Measurements from ENCODE around the gene DHFR. TPM values are rescaled to one million over a fixed set of nuclear protein-coding genes. Genes with fewer than 3 reads are reported as not detected.

Gene DHFR
- polyA plus RNA-seq, 2 of the 4 experiments (the other 2 are of a cell fraction), result 61.3 to 91.1 TPM

DNA sequence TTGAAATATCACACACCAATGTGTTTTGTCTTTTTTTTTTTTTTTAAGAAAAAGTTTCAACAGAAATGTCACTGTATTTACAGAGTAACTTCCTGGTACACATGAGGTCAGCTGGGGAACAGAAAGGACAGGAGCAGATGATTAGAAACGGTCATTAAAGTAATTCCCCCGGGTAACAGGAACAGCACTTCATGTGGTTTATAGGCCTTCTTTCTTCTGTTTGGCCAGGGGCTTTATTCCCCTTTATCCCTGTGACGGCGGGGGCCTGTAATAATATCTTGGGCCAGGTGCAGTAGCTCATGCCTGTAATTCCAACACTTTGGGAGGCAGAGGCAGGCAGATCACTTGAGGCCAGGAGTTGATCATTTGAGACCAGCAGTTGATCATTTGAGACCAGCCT, 30.8 kb downstream of the DHFR start:
- WGBS (ENCODE audit: missing lambda C conversion rate), result 45% methylated on average over 4 of the region's 4 CpGs
- no peak for ATAC-seq

GRCh38 chr5:80622756-80623155, 32.0 kb downstream of the DHFR start:
- ATAC-seq (no peak), FAIRE-seq (no peak), DNase-seq (ENCODE audit: low read depth in 1 of 2, low spot score in 1 of 2) (no peak)
- whole genome bisulfite sequencing (ENCODE audit: missing lambda C conversion rate), result 94% methylated on average over 2 of the region's 2 CpGs
- no peak overlapping the region for H3K4me3 ChIP-seq
- POLR2A ChIA-PET, result no interaction called here
- no peaks in the 10 kb centered on the region for H3K4me1 ChIP-seq
- TF ChIP-seq, protein P1, sequence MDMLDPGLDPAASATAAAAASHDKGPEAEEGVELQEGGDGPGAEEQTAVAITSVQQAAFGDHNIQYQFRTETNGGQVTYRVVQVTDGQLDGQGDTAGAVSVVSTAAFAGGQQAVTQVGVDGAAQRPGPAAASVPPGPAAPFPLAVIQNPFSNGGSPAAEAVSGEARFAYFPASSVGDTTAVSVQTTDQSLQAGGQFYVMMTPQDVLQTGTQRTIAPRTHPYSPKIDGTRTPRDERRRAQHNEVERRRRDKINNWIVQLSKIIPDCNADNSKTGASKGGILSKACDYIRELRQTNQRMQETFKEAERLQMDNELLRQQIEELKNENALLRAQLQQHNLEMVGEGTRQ (IDR thresholded peaks at IDR 0.05), result no peak
- no peak for TF ChIP-seq CBX2 (IDR thresholded peaks at IDR 0.05; ENCODE audit: borderline replicate concordance, low read depth)
- no peak for TF ChIP-seq FOSB (CRISPR knock-in tag; IDR thresholded peaks at IDR 0.05)
- no peak for TF ChIP-seq NFE2L2 (conservative IDR thresholded peaks at IDR 0.05; ENCODE audit: low read length)
- no peak for TF ChIP-seq POLR2AphosphoS2 (conservative IDR thresholded peaks at IDR 0.05; ENCODE audit: low read length)
- TF ChIP-seq EHF (CRISPR knock-in tag; IDR thresholded peaks at IDR 0.05), result no peak
- no peak for TF ChIP-seq CHD2 (IDR thresholded peaks at IDR 0.05; ENCODE audit: low read length, partially characterized antibody)
- TF ChIP-seq JUN (IDR thresholded peaks at IDR 0.05), result no peak
- TF ChIP-seq BHLHE40 (IDR thresholded peaks at IDR 0.05; ENCODE audit: low read depth, low read length), result no peak
- no peak for TF ChIP-seq MAZ (IDR thresholded peaks at IDR 0.05; ENCODE audit: borderline replicate concordance, low read depth, low read length)
- CTCF ChIA-PET, result no interaction called here
- H3K27ac ChIP-seq, result no peak overlapping the region
- no peak overlapping the region for H3K4me2 ChIP-seq
- H3K9me3 ChIP-seq, result no peaks in the 10 kb centered on the region

More for the DNA sequence above, 30.8 kb downstream of the DHFR start:
- no peak for FAIRE-seq
- H3K4me2 ChIP-seq, result no peak overlapping the region
- no peaks in the 10 kb centered on the region for H3K4me1 ChIP-seq
- DNase-seq (ENCODE audit: low read depth in 1 of 2, low spot score in 1 of 2), result no peak
- ChIA-PET POLR2A (no interaction called here), CTCF (interaction anchor here (0.6 kb wide), 1 partner anchor 30 kb away, joined by 4 read pairs; no protein-coding TSS in a partner anchor)
- H3K9me3 ChIP-seq, result no peaks in the 10 kb centered on the region
- TF ChIP-seq NPAS2 (CRISPR knock-in tag; IDR thresholded peaks at IDR 0.05; ENCODE audit: borderline replicate concordance) (no peak), POLR2A (IDR thresholded peaks at IDR 0.05; ENCODE audit: low read length) (no peak), CEBPB (IDR thresholded peaks at IDR 0.05) (no peak), HES2 (IDR thresholded peaks at IDR 0.05) (no peak), RCOR1 (IDR thresholded peaks at IDR 0.05; ENCODE audit: low read depth, low read length) (no peak), HMGXB4 (CRISPR knock-in tag; IDR thresholded peaks at IDR 0.05; ENCODE audit: borderline replicate concordance) (no peak), CHD4 (IDR thresholded peaks at IDR 0.05; ENCODE audit: borderline replicate concordance) (no peak), MAX (IDR thresholded peaks at IDR 0.05) (no peak), FOSB (CRISPR knock-in tag; IDR thresholded peaks at IDR 0.05) (no peak), HDAC2 (IDR thresholded peaks at IDR 0.05) (no peak), RNF2 (IDR thresholded peaks at IDR 0.05; ENCODE audit: borderline replicate concordance, low read depth) (no peak), KDM1A (IDR thresholded peaks at IDR 0.05; ENCODE audit: low read depth) (no peak), RAD21 (conservative IDR thresholded peaks at IDR 0.05 in 1 of 2, IDR thresholded peaks at IDR 0.05 in 1 of 2) (no peak), CBX2 (IDR thresholded peaks at IDR 0.05; ENCODE audit: borderline replicate concordance, low read depth) (no peak)
- H3K4me3 ChIP-seq, result no peak overlapping the region
- no peak overlapping the region for H3K27ac ChIP-seq

DNA sequence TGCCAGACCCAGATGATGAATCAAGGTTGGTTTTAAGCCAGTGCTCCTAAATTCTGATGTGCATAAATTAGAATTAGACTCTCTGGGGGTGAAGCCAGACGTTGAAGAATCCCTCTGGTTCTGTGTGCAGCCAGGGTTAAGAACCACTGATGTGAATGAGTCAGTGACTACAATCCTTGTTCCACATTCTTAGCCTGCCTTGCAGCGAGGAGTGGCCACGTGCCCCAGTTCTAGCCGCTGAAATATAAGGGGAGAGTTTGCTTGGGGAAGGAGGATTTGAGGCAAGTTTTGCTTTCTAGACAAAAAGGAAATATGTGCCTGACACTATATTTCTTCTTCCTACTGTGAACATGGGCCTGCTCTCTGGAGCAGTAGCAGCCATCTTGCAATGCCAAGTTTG, 34.6 kb downstream of the DHFR start:
- CTCF ChIA-PET, result no interaction called here
- DNase-seq (ENCODE audit: low read depth in 1 of 2, low spot score in 1 of 2) (no peak), FAIRE-seq (no peak)

More for the DNA sequence above, 34.6 kb downstream of the DHFR start:
- Histone ChIP-seq H3K9me3 (no peaks in the 10 kb centered on the region), H3K4me2 (no peak overlapping the region), H3K4me1 (no peaks in the 10 kb centered on the region), H3K27ac (no peak overlapping the region), H3K4me3 (no peak overlapping the region)
- POLR2A ChIA-PET, result no interaction called here
- 64% methylated on average over 4 of the region's 4 CpGs for WGBS (ENCODE audit: missing lambda C conversion rate)
- no peak for TF ChIP-seq RCOR1 (IDR thresholded peaks at IDR 0.05; ENCODE audit: low read depth, low read length)
- ATAC-seq, result no peak

Data from A549 (cell line).